Measurements from ENCODE around the gene MICAL3.

The MICAL3 gene

GRCh38 chr22:17743661-17744411 is 280.5 kb downstream of the MICAL3 start:
- DNase-seq = no peak

- peak; percentile 57 for DNase-seq
Measured at GRCh38 chr22:17742527-17742902, 281.8 kb downstream of the MICAL3 start.

- DNase-seq = no peak
Measured at GRCh38 chr22:17741866-17742526, 282.4 kb downstream of the MICAL3 start.

- DNase-seq = no peak
Measured at GRCh38 chr22:17739196-17739975, 285.0 kb downstream of the MICAL3 start.

GRCh38 chr22:17738386-17739128 is 285.8 kb downstream of the MICAL3 start:
- no peak for DNase-seq
